ENCODE results near the gene APLNR.

APLNR gene

DNA sequence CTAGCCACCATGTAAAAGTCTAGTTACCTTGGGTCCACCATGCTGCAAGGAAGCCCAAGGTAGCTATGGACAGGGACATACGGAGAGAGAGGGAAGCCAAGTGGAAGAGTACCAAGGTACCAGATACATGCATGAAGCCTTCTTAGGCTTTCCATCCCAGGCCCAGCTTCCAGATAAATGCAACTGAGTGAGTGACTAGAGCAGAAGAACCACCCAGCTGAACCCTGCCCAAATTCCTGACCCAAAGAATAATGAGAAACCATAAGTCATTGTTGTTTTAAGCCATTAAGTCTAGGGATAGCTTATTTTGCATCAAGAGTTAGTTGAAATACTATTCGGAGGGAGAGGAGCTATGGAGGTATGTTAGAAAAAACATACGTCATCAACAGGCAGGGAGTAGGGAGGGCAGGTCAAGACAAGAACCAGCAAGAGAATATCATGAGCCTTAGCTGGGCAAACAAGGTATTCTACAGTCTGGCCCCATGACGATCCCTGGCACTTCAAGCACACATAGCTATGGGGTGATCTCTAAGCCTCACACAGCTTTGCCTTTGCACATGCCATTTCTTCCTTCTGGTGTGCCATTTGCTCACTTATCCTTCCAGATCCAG, 36.5 kb upstream of the APLNR start:
- Histone ChIP-seq H3K9ac (ENCODE audit: low read depth, low read length) (no peak overlapping the region), H3K36me3 (ENCODE audit: insufficient read depth, low read length) (no peaks in the 10 kb centered on the region), H3K9me3 (ENCODE audit: insufficient read depth, low read length, severe bottlenecking) (no peaks in the 10 kb centered on the region), H3K4me3 (ENCODE audit: low read depth in 1 of 2, low read length in 2 of 2) (no peak overlapping the region), H3K27ac (ENCODE audit: low read length) (no peak overlapping the region), H3K79me2 (ENCODE audit: insufficient read depth, low read length) (no peaks in the 10 kb centered on the region), H3K4me1 (ENCODE audit: insufficient read depth, low read length) (peaks cover 3% of the 10 kb centered on the region), H2AFZ (ENCODE audit: low read depth, low read length) (no peak overlapping the region), H4K20me1 (ENCODE audit: insufficient read depth, low read length) (no peaks in the 10 kb centered on the region), H3K27me3 (ENCODE audit: insufficient read depth, low read length, poor library complexity) (peaks cover 13% of the 10 kb centered on the region), H3K4me2 (ENCODE audit: insufficient read depth, low read length) (no peak overlapping the region)
- DNase-seq (no peak), ATAC-seq (ENCODE audit: insufficient read depth, low read depth) (no peak)
- no peak for TF ChIP-seq CTCF (IDR thresholded peaks at IDR 0.05; ENCODE audit: borderline replicate concordance, extremely low read depth, low read length, poor library complexity, severe bottlenecking)
- no peak for TF ChIP-seq EZH2 (IDR thresholded peaks at IDR 0.05; ENCODE audit: borderline replicate concordance, low read depth, low read length, severe bottlenecking)

- ATAC-seq (ENCODE audit: insufficient read depth, low read depth) (no peak), DNase-seq (no peak)
- no peak overlapping the region for H3K4me3 ChIP-seq (ENCODE audit: low read depth in 1 of 2, low read length in 2 of 2)
- TF ChIP-seq CTCF (IDR thresholded peaks at IDR 0.05; ENCODE audit: borderline replicate concordance, extremely low read depth, low read length, poor library complexity, severe bottlenecking) (no peak), EZH2 (IDR thresholded peaks at IDR 0.05; ENCODE audit: borderline replicate concordance, low read depth, low read length, severe bottlenecking) (no peak)
- H3K79me2 ChIP-seq (ENCODE audit: insufficient read depth, low read length) = no peaks in the 10 kb centered on the region
- H3K36me3 ChIP-seq (ENCODE audit: insufficient read depth, low read length) = no peaks in the 10 kb centered on the region
- no peaks in the 10 kb centered on the region for H4K20me1 ChIP-seq (ENCODE audit: insufficient read depth, low read length)
- no peaks in the 10 kb centered on the region for H3K4me1 ChIP-seq (ENCODE audit: insufficient read depth, low read length)
- H3K4me2 ChIP-seq (ENCODE audit: insufficient read depth, low read length) = no peak overlapping the region
- no peak overlapping the region for H3K27ac ChIP-seq (ENCODE audit: low read length)
- no peak overlapping the region for H3K9ac ChIP-seq (ENCODE audit: low read depth, low read length)
- no peak overlapping the region for H2AFZ ChIP-seq (ENCODE audit: low read depth, low read length)
- H3K9me3 ChIP-seq (ENCODE audit: insufficient read depth, low read length, severe bottlenecking) = peaks cover 11% of the 10 kb centered on the region
- H3K27me3 ChIP-seq (ENCODE audit: insufficient read depth, low read length, poor library complexity) = no peaks in the 10 kb centered on the region
Observed at GRCh38 chr11:57269571-57270021, 32.5 kb upstream of the APLNR start.

GRCh38 chr11:57266157-57266556, 29.1 kb upstream of the APLNR start:
- Histone ChIP-seq H3K27me3 (ENCODE audit: insufficient read depth, low read length, poor library complexity) (no peaks in the 10 kb centered on the region), H3K36me3 (ENCODE audit: insufficient read depth, low read length) (no peaks in the 10 kb centered on the region), H3K9ac (ENCODE audit: low read depth, low read length) (no peak overlapping the region), H3K4me2 (ENCODE audit: insufficient read depth, low read length) (no peak overlapping the region), H3K4me3 (ENCODE audit: low read depth in 1 of 2, low read length in 2 of 2) (no peak overlapping the region), H3K9me3 (ENCODE audit: insufficient read depth, low read length, severe bottlenecking) (peaks cover 11% of the 10 kb centered on the region), H3K79me2 (ENCODE audit: insufficient read depth, low read length) (no peaks in the 10 kb centered on the region), H2AFZ (ENCODE audit: low read depth, low read length) (no peak overlapping the region), H4K20me1 (ENCODE audit: insufficient read depth, low read length) (no peaks in the 10 kb centered on the region), H3K27ac (ENCODE audit: low read length) (no peak overlapping the region), H3K4me1 (ENCODE audit: insufficient read depth, low read length) (no peaks in the 10 kb centered on the region)
- ATAC-seq (ENCODE audit: insufficient read depth, low read depth) (no peak), DNase-seq (no peak)
- TF ChIP-seq EZH2 (IDR thresholded peaks at IDR 0.05; ENCODE audit: borderline replicate concordance, low read depth, low read length, severe bottlenecking) (no peak), CTCF (IDR thresholded peaks at IDR 0.05; ENCODE audit: borderline replicate concordance, extremely low read depth, low read length, poor library complexity, severe bottlenecking) (no peak)
